Measurements from ENCODE around the gene ZSWIM8. TPM values are rescaled to one million over a fixed set of nuclear protein-coding genes. Genes with fewer than 3 reads are reported as not detected.
"Not testable (repeated sequence)": the region's sequence is repeated elsewhere in the genome, so short reads cannot be mapped to it uniquely, and the experiment has no call there.

ZSWIM8 gene
- total RNA-seq, 1 donor from 2014 or later: 46.2 TPM

DNA sequence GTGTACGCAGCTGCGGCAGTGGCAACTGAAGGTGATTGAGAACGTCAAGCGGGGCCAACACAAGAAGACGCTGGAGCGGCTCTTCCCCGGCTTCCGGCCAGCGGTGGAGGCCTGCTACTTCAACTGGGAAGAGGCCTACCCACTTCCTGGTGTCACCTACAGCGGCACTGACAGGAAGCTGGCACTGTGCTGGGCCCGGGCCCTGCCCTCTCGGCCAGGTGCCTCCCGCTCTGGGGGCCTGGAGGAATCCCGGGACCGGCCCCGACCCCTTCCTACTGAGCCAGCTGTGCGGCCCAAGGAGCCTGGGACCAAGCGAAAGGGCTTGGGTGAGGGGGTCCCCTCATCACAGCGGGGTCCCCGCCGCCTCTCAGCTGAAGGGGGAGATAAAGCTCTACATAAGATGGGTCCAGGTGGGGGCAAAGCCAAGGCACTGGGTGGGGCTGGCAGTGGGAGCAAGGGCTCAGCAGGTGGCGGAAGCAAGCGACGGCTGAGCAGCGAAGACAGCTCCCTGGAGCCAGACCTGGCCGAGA, 6.5 kb downstream of the ZSWIM8 start:
- Histone ChIP-seq H3K27me3 (ENCODE audit: low read depth) (no peaks in the 10 kb centered on the region), H3K4me1 (peaks cover 20% of the 10 kb centered on the region), H3K9me3 (replicated peaks) (no peaks in the 10 kb centered on the region), H3K36me3 (peaks cover 80% of the 10 kb centered on the region), H3K27ac (replicated peaks) (no peak overlapping the region), H3K4me3 (no peak overlapping the region)
- TF ChIP-seq, protein P1, sequence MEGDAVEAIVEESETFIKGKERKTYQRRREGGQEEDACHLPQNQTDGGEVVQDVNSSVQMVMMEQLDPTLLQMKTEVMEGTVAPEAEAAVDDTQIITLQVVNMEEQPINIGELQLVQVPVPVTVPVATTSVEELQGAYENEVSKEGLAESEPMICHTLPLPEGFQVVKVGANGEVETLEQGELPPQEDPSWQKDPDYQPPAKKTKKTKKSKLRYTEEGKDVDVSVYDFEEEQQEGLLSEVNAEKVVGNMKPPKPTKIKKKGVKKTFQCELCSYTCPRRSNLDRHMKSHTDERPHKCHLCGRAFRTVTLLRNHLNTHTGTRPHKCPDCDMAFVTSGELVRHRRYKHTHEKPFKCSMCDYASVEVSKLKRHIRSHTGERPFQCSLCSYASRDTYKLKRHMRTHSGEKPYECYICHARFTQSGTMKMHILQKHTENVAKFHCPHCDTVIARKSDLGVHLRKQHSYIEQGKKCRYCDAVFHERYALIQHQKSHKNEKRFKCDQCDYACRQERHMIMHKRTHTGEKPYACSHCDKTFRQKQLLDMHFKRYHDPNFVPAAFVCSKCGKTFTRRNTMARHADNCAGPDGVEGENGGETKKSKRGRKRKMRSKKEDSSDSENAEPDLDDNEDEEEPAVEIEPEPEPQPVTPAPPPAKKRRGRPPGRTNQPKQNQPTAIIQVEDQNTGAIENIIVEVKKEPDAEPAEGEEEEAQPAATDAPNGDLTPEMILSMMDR (IDR thresholded peaks at IDR 0.05; ENCODE audit: borderline replicate concordance): no peak
- no peak for DNase-seq
- intact Hi-C loops (cut with micrococcal nuclease): no loop called here

DNA sequence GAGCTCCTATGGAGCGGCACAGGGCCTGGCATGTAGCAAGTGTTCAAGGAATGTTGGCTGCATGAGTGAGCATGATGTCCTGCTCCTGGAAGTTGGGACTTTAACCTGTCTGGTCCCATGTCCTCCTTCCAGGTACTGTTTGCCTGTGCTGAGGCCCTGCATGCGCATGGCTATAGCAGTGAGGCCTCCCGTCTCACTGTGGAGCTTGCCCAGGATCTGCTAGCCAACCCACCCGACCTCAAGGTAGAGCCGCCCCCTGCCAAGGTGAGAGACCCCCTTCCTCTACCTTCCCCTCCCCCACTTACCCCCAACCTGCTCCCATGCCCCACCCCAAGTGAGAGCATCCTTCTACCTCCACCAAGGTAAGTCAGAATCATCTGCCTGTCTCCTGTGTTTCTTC, 8.1 kb downstream of the ZSWIM8 start:
- DNase-seq: no peak
- peaks cover 96% of the 10 kb centered on the region for H3K36me3 ChIP-seq
- intact Hi-C loops (cut with micrococcal nuclease): no loop called here

DNA sequence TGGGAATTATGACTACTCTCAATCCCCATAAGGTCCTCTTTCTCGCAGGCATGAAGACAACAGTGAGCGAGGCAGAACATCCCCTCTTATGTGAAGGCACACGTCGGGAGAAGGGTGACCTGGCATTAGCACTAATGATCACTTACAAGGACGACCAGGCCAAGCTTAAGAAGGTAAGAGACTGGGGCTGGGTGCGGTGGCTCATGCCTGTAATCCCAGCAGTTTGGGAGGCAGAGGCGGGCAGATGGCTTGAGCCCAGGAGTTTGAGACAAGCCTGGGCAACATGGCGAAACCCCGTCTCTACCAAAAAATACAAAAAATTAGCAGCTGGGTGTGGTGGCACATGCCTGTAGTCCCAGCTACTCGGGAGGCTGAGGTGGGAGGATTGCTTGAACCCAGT, 10.1 kb downstream of the ZSWIM8 start:
- H3K9me3 ChIP-seq (replicated peaks); H3K27me3 ChIP-seq (ENCODE audit: low read depth); intact Hi-C loops (cut with micrococcal nuclease); H3K27ac ChIP-seq (replicated peaks); H3K4me1 ChIP-seq; DNase-seq; H3K4me3 ChIP-seq: not testable (repeated sequence)
- peaks cover 100% of the 10 kb centered on the region for H3K36me3 ChIP-seq

More for the DNA sequence above, 8.1 kb downstream of the ZSWIM8 start:
- H3K27me3 ChIP-seq (ENCODE audit: low read depth): no peaks in the 10 kb centered on the region
- no peak overlapping the region for H3K4me3 ChIP-seq
- H3K27ac ChIP-seq (replicated peaks): no peak overlapping the region
- TF ChIP-seq, protein P1 (IDR thresholded peaks at IDR 0.05; ENCODE audit: borderline replicate concordance): no peak
- H3K4me1 ChIP-seq: peaks cover 5% of the 10 kb centered on the region
- no peaks in the 10 kb centered on the region for H3K9me3 ChIP-seq (replicated peaks)

DNA sequence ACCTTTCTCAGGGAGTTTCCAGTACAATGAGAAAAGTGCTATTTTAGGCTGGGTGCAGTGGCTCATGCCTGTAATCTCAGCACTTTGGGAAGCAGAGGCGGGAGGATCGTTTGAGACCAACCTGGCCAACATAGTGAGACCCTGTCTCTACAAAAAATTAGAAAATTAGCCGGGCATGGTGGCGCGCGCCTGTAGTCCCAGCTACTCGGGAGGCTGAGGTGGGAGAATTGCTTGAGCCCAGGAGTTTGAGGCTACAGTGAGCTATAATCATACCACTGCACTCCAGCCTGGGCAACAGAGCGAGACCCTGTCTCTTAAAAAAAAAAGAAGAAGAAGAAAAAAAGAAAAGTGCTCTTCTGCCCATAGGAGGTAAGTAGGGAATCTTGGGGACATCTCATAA, 10.6 kb downstream of the ZSWIM8 start:
- H3K27me3 ChIP-seq (ENCODE audit: low read depth); DNase-seq; H3K4me1 ChIP-seq; intact Hi-C loops (cut with micrococcal nuclease); H3K9me3 ChIP-seq (replicated peaks); H3K4me3 ChIP-seq; H3K27ac ChIP-seq (replicated peaks): not testable (repeated sequence)
- H3K36me3 ChIP-seq: peaks cover 100% of the 10 kb centered on the region

DNA sequence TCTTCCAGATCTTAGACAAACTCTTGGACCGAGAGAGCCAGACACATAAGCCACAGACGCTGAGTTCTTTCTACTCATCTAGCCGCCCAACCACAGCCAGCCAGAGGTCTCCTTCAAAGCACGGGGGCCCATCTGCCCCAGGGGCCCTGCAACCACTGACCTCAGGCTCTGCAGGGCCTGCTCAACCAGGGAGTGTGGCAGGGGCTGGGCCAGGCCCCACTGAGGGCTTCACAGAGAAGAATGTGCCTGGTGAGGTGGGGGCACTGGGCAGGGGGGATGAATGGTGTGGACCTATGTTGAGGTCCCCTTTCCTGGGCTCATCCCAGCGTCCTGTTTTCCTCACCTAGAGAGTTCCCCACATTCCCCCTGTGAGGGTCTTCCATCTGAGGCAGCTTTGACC, 11.4 kb downstream of the ZSWIM8 start:
- Histone ChIP-seq H3K4me1 (no peaks in the 10 kb centered on the region), H3K27ac (replicated peaks) (no peak overlapping the region), H3K36me3 (peaks cover 100% of the 10 kb centered on the region), H3K4me3 (no peak overlapping the region), H3K9me3 (replicated peaks) (no peaks in the 10 kb centered on the region), H3K27me3 (ENCODE audit: low read depth) (no peaks in the 10 kb centered on the region)
- no peak for DNase-seq
- intact Hi-C loops (cut with micrococcal nuclease): no loop called here
- TF ChIP-seq, protein P1 (IDR thresholded peaks at IDR 0.05; ENCODE audit: borderline replicate concordance): no peak

DNA sequence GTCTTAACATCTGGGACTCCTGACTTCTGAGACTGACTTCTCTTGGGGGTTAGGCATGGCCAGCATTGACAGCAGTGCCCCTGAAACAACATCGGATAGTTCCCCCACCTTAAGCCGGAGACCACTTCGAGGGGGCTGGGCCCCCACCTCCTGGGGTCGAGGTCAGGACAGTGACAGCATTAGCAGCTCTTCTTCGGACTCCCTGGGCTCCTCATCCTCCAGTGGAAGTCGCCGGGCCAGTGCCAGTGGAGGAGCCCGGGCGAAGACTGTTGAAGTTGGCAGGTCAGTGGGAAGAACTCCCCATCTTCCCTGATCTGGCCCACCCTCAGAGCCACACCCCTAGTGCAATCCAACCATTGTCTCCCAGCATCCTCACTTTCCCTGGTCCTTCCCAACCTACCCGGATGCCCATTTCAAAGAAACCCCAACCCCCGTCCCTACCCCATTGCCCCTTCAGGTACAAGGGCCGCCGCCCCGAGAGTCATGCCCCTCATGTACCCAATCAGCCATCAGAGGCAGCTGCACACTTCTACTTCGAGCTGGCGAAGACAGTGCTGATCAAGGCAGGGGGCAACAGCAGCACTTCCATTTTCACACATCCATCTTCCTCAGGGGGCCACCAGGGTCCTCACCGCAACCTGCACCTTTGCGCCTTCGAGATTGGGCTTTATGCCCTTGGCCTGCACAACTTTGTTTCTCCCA, 12.1 kb downstream of the ZSWIM8 start:
- no peaks in the 10 kb centered on the region for H3K4me1 ChIP-seq
- H3K27me3 ChIP-seq (ENCODE audit: low read depth): no peaks in the 10 kb centered on the region
- TF ChIP-seq, protein P1 (IDR thresholded peaks at IDR 0.05; ENCODE audit: borderline replicate concordance): no peak
- H3K9me3 ChIP-seq (replicated peaks): no peaks in the 10 kb centered on the region
- no peak for DNase-seq
- no peak overlapping the region for H3K4me3 ChIP-seq
- no peak overlapping the region for H3K27ac ChIP-seq (replicated peaks)
- H3K36me3 ChIP-seq: peaks cover 100% of the 10 kb centered on the region
- intact Hi-C loops (cut with micrococcal nuclease): no loop called here
